GM12801 (cell line): ENCODE results near the gene TRIM14.

Experiments
- CTCF ChIP-seq: IDR thresholded peaks from one replicate; pipeline ENCODE4 v1.5.1; 2011; ENCODE audit warnings: control low read depth; ENCODE audit not compliant: insufficient read length; ENCODE audit errors: extremely low read depth

The TRIM14 gene

GRCh38 chr9:98049288-98050072 is 69.5 kb downstream of the TRIM14 start:
- no peak for TF ChIP-seq CTCF

GRCh38 chr9:98047002-98047401 is 72.0 kb downstream of the TRIM14 start:
- no peak for TF ChIP-seq CTCF

GRCh38 chr9:98046180-98046543 is 72.9 kb downstream of the TRIM14 start:
- TF ChIP-seq CTCF, result no peak

GRCh38 chr9:98045234-98046179 is 73.5 kb downstream of the TRIM14 start:
- TF ChIP-seq CTCF, result no peak

GRCh38 chr9:98043915-98044314 is 75.1 kb downstream of the TRIM14 start:
- TF ChIP-seq CTCF, result no peak

- no peak for TF ChIP-seq CTCF
Observed at GRCh38 chr9:98040212-98040611, 78.8 kb downstream of the TRIM14 start.

- TF ChIP-seq CTCF, result no peak
Observed at GRCh38 chr9:98039607-98040017, 79.4 kb downstream of the TRIM14 start.
